Activated CD4-positive, alpha-beta T cell treated with anti-CD3 and anti-CD28 coated beads, Interleukin-2, amount 10 ng/mL, durations not matched to agents 7 days and 5 days (primary cell): ENCODE data around the gene ASB5. TPM values are rescaled to one million over a fixed set of nuclear protein-coding genes. Genes with fewer than 3 reads are reported as not detected.
"Not testable (repeated sequence)": the region's sequence is repeated elsewhere in the genome, so short reads cannot be mapped to it uniquely, and the experiment has no call there.

Experiments used
- CTCF ChIA-PET: fragments of 350-600 bp; sonication (Branson Sonifier 250); formaldehyde crosslinking; loops from one replicate; lab custom pipeline; 2021; ENCODE audit warnings: antibody characterized with exemption; lab: Charles Lee
- POLR2A ChIA-PET: fragments of 350-600 bp; sonication (Branson Sonifier 250); formaldehyde crosslinking; loops from one replicate; lab custom pipeline; 2021; ENCODE audit warnings: antibody characterized with exemption; lab: Charles Lee
- DNase-seq: peaks from one replicate; pipeline ENCODE4 v3.0.0-alpha.2; 2020
- H3K27ac Mint-ChIP-seq: one replicate; pipeline ENCODE4 v1.8.0; 2021; ENCODE audit warnings: mild to moderate bottlenecking, moderate library complexity, mixed read lengths
- H3K27me3 Mint-ChIP-seq: one replicate; pipeline ENCODE4 v1.8.0; 2021; ENCODE audit warnings: mixed read lengths
- H3K36me3 Mint-ChIP-seq: one replicate; pipeline ENCODE4 v1.8.0; 2021; ENCODE audit warnings: low read depth, mixed read lengths
- H3K4me1 Mint-ChIP-seq: one replicate; pipeline ENCODE4 v1.8.0; 2021; ENCODE audit warnings: mixed read lengths
- H3K4me3 Mint-ChIP-seq: one replicate; pipeline ENCODE4 v1.8.0; 2021; ENCODE audit warnings: mild to moderate bottlenecking, moderate library complexity, mixed read lengths
- H3K9me3 Mint-ChIP-seq: one replicate; pipeline ENCODE4 v1.8.0; 2021; ENCODE audit warnings: mixed read lengths
- total RNA-seq, 2 experiments: library from RNA; stranded (reverse); gene quantifications; one replicate each; pipeline ENCODE4 v1.2.3, GENCODE V29; 2021

The ASB5 gene
- total RNA-seq, 2 experiments from 2014 or later, result not detected

DNA sequence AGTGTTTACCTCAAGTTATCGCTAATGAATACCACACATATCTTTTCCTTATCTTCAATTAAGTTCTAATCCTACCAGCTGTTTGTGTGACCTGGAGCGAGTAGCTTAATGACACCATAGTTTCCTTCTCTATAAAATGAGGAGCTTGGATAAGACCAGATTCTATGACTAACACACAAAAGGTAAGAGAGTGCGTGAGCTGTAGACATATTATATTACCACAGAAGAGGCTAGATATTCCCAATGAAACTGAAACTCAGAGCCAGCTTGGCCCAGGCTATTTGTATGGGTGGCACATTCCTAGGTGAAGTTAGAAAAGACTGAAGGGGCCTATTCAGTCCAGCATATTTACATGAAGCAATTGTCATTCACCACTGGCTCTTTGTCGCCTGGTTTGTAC lies 30.2 kb downstream of the ASB5 start:
- H3K36me3 Mint-ChIP-seq, result no peaks in the 10 kb centered on the region
- CTCF ChIA-PET, result no interaction called here

DNA sequence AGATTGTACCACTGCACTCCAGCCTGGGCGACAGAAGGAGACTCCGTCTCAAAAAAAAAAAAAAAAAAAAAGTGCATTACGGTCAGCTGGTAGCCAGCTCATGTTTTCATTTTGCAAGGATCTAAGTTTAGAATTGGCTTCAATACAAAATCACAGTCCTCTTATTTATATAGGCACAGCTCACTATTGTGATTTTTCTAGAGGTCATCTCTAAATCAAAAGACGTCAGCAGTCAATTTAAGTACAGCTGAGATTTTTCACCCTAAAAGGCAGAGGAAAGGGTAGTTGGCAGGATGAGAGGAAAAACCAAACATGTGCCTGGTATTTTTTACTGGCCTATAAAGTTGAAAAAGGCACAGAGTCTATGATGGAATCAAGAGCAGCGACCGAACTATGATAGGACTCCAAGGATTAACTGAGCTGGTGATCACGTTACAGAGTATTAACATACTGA lies 30.8 kb downstream of the ASB5 start:
- Mint-ChIP-seq H3K36me3 (no peaks in the 10 kb centered on the region), H3K9me3 (no peaks in the 10 kb centered on the region), H3K4me1 (no peaks in the 10 kb centered on the region), H3K4me3 (no peak overlapping the region), H3K27me3 (peaks cover 4% of the 10 kb centered on the region), H3K27ac (no peak overlapping the region)
- DNase-seq, result no peak
- POLR2A ChIA-PET, result no interaction called here
- CTCF ChIA-PET, result no interaction called here

More for the DNA sequence above, 30.2 kb downstream of the ASB5 start:
- Mint-ChIP-seq H3K27ac (no peak overlapping the region), H3K9me3 (no peaks in the 10 kb centered on the region), H3K4me1 (no peaks in the 10 kb centered on the region), H3K4me3 (no peak overlapping the region), H3K27me3 (peaks cover 3% of the 10 kb centered on the region)
- POLR2A ChIA-PET, result no interaction called here
- no peak for DNase-seq

DNA sequence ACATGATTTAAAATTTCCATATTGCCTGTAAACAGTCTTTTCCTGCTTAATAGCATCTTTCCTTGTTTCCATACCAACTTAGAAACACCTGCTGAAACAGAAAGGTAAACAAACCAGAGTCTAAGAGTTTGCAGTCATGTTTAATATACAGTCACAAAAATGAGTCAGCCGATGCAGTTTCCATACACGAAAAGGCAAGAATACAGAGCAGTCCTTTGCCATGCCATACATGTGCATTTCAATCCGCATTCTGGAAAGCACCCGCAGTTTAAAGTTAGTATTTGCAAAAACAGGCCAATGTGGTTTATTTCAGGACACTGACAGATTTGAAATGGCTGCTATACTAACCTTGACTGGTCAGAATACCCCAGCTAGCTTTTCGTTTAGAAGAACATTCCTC lies 32.1 kb downstream of the ASB5 start:
- no peak overlapping the region for H3K27ac Mint-ChIP-seq
- POLR2A ChIA-PET, result no interaction called here
- CTCF ChIA-PET, result no interaction called here
- H3K36me3 Mint-ChIP-seq, result no peaks in the 10 kb centered on the region
- peaks cover 6% of the 10 kb centered on the region for H3K27me3 Mint-ChIP-seq
- no peak overlapping the region for H3K4me3 Mint-ChIP-seq
- no peaks in the 10 kb centered on the region for H3K4me1 Mint-ChIP-seq
- H3K9me3 Mint-ChIP-seq, result no peaks in the 10 kb centered on the region
- DNase-seq, result no peak

DNA sequence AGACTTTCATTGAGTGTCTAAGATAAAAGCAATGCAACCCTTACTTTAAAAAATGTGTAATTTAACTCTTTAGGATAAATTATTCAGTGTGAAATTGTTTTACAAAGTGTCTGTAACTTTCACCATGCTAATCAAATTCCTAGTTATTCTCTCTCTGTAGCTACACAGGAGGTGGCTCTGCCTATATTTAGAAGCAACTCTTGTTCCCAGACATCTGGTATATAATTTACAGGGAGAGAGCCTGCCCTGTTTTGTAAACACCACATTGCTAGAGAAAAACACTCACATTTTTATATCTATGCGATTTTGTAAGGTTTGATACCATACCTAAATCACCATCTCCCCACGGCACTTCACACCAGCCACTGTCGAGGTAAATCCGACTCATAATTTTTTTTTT lies 38.2 kb downstream of the ASB5 start:
- H3K9me3 Mint-ChIP-seq, result no peaks in the 10 kb centered on the region
- H3K27me3 Mint-ChIP-seq, result peaks cover 4% of the 10 kb centered on the region
- POLR2A ChIA-PET, result interaction anchor here (0.7 kb wide), 1 partner anchor 55 kb away, joined by 3 read pairs; no protein-coding TSS in a partner anchor
- CTCF ChIA-PET, result no interaction called here
- no peak overlapping the region for H3K27ac Mint-ChIP-seq
- no peak overlapping the region for H3K4me3 Mint-ChIP-seq
- no peaks in the 10 kb centered on the region for H3K4me1 Mint-ChIP-seq
- DNase-seq, result no peak
- H3K36me3 Mint-ChIP-seq, result no peaks in the 10 kb centered on the region

DNA sequence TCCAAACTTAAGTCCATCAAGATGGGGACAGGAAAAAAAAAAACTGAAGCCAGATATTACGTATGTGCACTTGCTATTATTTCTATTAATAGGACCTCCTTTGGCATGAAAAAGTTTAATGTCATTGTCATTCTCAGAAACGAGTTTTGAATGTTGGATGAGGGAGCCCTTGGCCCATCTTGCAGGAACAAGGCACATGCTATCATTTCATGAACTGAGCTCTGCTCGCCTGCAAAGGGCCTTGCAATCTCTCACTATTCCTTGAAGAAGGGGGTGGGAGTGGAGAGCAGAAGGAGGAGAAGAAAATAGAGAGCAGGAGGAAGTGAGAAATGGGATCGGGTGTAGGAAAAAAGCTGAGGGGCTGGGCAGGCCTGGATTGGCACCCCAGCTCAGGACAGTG lies 39.4 kb downstream of the ASB5 start:
- H3K4me1 Mint-ChIP-seq, result no peaks in the 10 kb centered on the region
- H3K36me3 Mint-ChIP-seq, result no peaks in the 10 kb centered on the region
- no peaks in the 10 kb centered on the region for H3K9me3 Mint-ChIP-seq
- peaks cover 4% of the 10 kb centered on the region for H3K27me3 Mint-ChIP-seq
- H3K4me3 Mint-ChIP-seq, result no peak overlapping the region
- CTCF ChIA-PET, result interaction anchor here (0.6 kb wide), 1 partner anchor 78 kb away, joined by 4 read pairs; no protein-coding TSS in a partner anchor
- POLR2A ChIA-PET, result no interaction called here
- no peak for DNase-seq
- H3K27ac Mint-ChIP-seq, result no peak overlapping the region

DNA sequence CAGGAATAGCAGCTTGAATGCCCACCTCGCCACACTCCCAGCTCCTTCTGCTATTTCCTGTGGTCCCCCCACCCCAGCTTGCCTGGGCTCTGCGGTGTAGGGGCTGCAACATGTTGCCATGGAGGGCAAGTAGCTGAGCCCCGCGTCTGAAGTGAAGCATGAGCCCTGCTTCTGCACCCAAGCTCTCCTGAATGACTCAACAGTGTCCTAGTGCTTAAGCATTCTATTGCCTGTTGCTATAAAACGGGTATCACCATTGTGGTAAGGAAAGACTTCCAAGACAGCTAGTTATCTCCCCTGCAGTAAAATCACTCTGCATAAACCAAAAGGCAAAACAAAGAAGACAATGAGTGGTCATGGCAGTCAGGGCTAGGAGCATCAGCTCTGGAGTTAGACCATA lies 42.3 kb downstream of the ASB5 start:
- DNase-seq, result no peak
- H3K36me3 Mint-ChIP-seq, result no peaks in the 10 kb centered on the region
- no peaks in the 10 kb centered on the region for H3K4me1 Mint-ChIP-seq
- H3K27me3 Mint-ChIP-seq, result no peaks in the 10 kb centered on the region
- ChIA-PET POLR2A (no interaction called here), CTCF (no interaction called here)
- no peak overlapping the region for H3K4me3 Mint-ChIP-seq
- no peaks in the 10 kb centered on the region for H3K9me3 Mint-ChIP-seq
- H3K27ac Mint-ChIP-seq, result no peak overlapping the region

DNA sequence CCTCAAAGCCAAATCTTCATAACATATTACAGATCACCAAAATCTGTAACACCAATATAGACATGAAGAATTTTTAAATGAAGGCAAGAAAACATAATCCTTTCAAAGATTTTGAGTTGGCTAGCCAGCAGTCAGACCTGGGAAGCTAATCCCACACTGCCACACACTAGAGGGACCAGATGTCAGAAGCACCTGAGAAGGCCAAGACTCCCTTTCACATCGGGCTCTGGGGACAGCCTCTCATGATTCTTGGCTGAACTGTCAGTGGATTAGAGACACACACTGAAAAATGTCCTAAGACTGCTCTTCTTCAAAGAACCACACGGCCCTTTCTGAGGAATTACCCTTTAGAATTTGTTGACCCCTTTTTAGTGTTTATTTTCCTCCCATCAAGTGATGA lies 45.5 kb downstream of the ASB5 start:
- Mint-ChIP-seq H3K9me3 (no peaks in the 10 kb centered on the region), H3K36me3 (no peaks in the 10 kb centered on the region), H3K27me3 (no peaks in the 10 kb centered on the region), H3K27ac (no peak overlapping the region), H3K4me1 (no peaks in the 10 kb centered on the region), H3K4me3 (no peak overlapping the region)
- POLR2A ChIA-PET, result no interaction called here
- DNase-seq, result no peak
- CTCF ChIA-PET, result no interaction called here

DNA sequence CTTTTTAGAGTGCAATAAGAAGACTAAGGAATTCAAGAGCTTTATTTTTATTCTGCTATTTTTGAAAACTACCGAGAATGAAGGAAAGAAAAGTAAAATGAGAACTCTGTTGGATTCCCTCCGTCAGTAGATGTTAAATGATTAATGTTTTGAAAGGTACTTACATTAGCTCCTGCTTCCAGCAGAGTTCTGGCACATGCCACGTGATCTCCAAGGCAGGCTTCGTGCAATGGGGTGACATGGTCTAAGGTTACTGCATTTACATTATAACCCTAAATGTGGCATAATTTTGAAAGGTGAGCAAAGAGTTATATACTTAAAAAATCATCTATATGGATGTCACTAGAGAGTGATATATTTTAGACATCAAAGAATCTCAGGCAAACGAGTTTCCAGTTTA lies 46.9 kb downstream of the ASB5 start:
- ChIA-PET POLR2A (no interaction called here), CTCF (no interaction called here)
- Mint-ChIP-seq H3K9me3 (no peaks in the 10 kb centered on the region), H3K4me1 (no peaks in the 10 kb centered on the region), H3K27me3 (no peaks in the 10 kb centered on the region), H3K36me3 (no peaks in the 10 kb centered on the region), H3K4me3 (no peak overlapping the region), H3K27ac (no peak overlapping the region)
- no peak for DNase-seq

DNA sequence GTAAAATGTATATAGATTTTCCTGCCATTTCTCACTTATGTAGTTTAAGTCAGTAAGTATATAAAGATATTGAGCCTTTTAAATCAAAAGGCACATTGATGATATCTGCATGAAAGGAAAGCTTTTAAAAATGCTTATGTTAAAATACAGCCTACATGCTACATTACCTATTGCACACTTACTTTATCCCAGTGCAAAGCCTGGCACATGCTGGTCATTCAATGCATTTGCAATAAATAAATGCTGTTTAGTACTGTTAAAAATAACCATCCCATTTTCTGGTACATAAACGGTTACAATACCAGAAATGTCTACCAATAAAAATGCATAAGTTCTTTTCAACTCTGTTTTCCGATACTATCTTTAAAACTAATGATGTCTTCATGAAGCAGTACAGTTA lies 51.5 kb downstream of the ASB5 start:
- DNase-seq, result no peak
- no peak overlapping the region for H3K4me3 Mint-ChIP-seq
- no peaks in the 10 kb centered on the region for H3K9me3 Mint-ChIP-seq
- H3K27ac Mint-ChIP-seq, result no peak overlapping the region
- no peaks in the 10 kb centered on the region for H3K4me1 Mint-ChIP-seq
- CTCF ChIA-PET, result no interaction called here
- H3K27me3 Mint-ChIP-seq, result peaks cover 2% of the 10 kb centered on the region
- POLR2A ChIA-PET, result no interaction called here
- no peaks in the 10 kb centered on the region for H3K36me3 Mint-ChIP-seq

DNA sequence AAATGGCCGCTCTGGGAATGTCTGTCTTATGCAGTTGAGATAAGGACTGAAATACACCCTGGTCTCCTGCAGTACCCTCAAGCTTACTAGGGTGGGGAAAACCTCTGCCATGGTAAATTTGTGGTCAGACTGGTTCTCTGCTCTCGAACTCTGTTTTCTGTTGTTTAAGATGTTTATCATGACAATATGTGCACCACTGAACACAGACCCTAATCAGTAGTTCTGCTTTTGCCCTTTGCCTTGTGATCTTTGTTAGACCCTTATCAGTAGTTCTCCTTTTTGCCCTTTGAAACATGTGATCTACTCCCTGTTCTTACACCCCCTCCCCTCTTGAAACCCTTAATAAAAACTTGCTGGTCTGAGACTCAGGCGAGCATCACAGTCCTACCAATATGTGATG lies 56.7 kb downstream of the ASB5 start:
- CTCF ChIA-PET, result interaction anchor here (0.6 kb wide), 1 partner anchor 627 kb away, joined by 3 read pairs; no protein-coding TSS in a partner anchor
- POLR2A ChIA-PET, DNase-seq, H3K27ac Mint-ChIP-seq, H3K4me3 Mint-ChIP-seq, H3K36me3 Mint-ChIP-seq, H3K9me3 Mint-ChIP-seq, H3K4me1 Mint-ChIP-seq: not testable (repeated sequence)
- peaks cover 16% of the 10 kb centered on the region for H3K27me3 Mint-ChIP-seq

DNA sequence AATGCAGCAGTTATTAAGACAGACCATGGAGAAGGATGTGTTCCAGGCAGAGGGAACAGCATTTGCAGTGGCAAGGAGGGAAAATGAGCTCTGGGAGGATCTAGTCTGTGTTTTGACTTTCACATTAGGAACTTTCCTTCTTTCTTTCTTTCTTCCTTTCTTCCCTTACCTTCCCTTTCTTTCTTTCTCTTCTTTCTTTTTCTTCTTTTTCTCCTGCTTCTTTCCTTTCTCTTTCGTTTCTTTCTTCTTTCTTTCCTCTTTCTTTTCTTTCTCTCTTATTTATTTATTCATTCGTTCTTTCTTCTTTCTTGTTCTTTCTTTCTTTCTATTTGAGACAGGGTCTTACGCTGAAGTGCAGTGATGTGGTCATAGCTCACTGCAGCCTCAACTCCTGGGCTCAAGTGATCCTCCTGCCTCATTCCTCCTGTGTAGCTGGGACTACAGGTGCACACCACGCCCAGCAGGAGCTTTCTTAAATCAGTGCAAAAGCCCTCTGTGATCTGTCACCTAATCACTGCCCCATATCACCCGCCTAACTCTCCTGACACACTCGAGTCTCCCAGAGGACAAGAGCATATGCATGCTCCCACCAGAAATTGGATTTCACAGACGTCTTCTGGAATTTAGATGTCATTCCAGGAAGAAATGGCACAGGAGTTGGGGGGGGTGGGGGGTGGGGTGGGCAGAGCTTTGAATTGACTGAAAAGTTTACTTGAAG lies 58.3 kb downstream of the ASB5 start:
- no peak for DNase-seq
- POLR2A ChIA-PET, result no interaction called here
- Mint-ChIP-seq H3K27ac (no peak overlapping the region), H3K4me3 (no peak overlapping the region), H3K27me3 (peaks cover 22% of the 10 kb centered on the region), H3K4me1 (no peaks in the 10 kb centered on the region), H3K9me3 (no peaks in the 10 kb centered on the region), H3K36me3 (no peaks in the 10 kb centered on the region)
- CTCF ChIA-PET, result interaction anchor here (1.6 kb wide), 1 partner anchor 15 kb away, joined by 5 read pairs; the partner anchor contains the start of gene SPATA4

DNA sequence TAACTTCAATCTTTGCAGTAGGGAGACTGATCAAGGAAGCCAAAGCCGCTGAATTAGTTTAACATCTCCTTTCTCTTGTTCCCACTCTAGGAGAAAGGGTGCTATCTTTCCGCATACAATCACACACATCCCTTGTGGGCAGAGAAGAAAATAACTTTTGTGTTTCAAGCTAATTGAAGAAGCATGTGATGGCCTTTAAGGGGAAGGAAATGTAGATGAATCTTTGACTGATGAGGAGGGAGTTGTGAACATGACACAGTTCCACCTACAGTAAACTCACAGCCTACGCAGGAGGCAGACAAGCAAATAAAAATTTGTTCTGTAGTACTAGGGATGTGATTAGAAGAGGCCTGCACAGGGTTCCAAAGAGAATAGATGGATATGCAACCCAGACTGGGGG lies 58.9 kb downstream of the ASB5 start:
- DNase-seq, result no peak
- H3K4me1 Mint-ChIP-seq, result no peaks in the 10 kb centered on the region
- no peaks in the 10 kb centered on the region for H3K9me3 Mint-ChIP-seq
- H3K4me3 Mint-ChIP-seq, result no peak overlapping the region
- CTCF ChIA-PET, result interaction anchor here (1.6 kb wide), 1 partner anchor 14 kb away, joined by 5 read pairs; the partner anchor contains the start of gene SPATA4
- H3K36me3 Mint-ChIP-seq, result no peaks in the 10 kb centered on the region
- POLR2A ChIA-PET, result no interaction called here
- no peak overlapping the region for H3K27ac Mint-ChIP-seq
- H3K27me3 Mint-ChIP-seq, result peaks cover 24% of the 10 kb centered on the region

DNA sequence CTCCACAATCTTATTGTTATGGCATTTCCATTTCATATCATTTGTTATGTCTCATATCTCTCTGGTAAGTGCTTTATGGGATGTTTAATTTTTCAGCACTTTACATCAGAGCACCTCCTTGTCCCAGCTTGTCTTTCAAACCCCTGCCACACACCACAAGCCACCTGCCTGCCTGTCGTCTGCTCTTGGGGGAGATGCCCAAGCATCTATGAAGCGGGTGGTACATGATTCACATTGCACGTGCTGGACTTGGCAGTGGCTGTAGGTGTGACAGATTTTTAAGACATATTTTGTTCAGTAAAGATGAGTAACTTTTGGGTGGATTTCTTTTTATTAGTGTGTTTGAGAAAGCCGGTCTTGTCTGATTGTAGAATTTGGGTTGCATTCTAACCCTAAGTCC lies 59.5 kb downstream of the ASB5 start:
- no peak overlapping the region for H3K27ac Mint-ChIP-seq

More for the DNA sequence above, 59.5 kb downstream of the ASB5 start:
- POLR2A ChIA-PET, result no interaction called here
- H3K4me1 Mint-ChIP-seq, result no peaks in the 10 kb centered on the region
- H3K4me3 Mint-ChIP-seq, result no peak overlapping the region
- DNase-seq, result no peak
- H3K36me3 Mint-ChIP-seq, result no peaks in the 10 kb centered on the region
- H3K27me3 Mint-ChIP-seq, result peaks cover 26% of the 10 kb centered on the region
- H3K9me3 Mint-ChIP-seq, result no peaks in the 10 kb centered on the region
- CTCF ChIA-PET, result interaction anchor here (1.6 kb wide), 1 partner anchor 14 kb away, joined by 5 read pairs; the partner anchor contains the start of gene SPATA4
